ENCODE measurements around the gene CST9. TPM values are rescaled to one million over a fixed set of nuclear protein-coding genes. Genes with fewer than 3 reads are reported as not detected.
A peak's percentile ranks its signal among the peaks of the same experiment; 100 is the strongest.

CST9 gene
- total RNA-seq, 2 donors from 2014 or later, result not detected

DNA sequence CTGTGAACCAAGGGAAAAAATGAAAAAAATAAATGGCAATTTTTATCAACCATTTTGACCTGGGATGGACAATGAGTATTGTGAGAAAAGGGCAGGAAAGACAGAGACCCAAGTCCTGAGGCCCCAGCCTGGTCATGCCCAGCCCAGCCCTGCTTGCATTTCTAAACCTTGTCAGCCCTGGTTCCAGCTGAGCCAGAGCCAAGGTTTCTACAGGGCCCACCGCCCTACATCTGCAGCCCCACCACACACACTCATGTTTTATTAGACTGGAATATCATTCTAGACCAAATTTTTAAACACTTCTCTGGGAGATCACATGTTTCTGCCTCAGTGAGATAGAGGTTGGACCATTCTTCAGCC is 36.8 kb downstream of the CST9 start:
- intact Hi-C loops (cut with DNase I), result no loop called here
- DNase-seq (ENCODE audit: low spot score), result no peak

DNA sequence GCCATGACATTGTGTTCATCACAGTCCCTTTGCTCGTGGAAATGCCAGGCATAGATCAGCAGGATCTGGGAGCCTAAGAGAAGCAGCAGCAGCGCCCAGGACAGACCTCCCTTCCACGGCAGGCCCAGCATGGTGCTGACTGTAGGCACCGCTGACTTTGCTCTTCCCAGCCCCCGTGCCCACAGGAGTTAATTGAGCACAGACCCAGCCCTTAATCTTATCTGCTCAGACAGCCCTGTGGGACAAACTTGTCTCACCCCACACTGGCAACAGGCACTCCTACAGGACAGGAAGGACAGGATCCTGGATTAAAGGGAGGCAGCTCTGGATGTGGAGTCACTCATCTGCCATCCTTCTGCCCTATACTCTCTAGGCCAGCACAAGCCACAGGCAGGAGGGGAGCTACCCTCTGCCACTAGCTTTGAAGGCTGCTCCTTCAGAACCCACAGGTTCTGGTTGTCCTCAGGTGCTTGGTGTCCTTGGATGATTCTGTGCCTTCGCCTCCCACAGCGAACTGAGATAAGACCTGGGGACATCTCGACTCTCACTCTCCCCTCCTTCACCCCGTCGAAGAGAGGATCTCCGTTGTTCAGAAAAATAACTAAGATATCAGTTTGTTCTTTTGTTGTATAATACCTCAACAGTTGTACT is 37.3 kb downstream of the CST9 start, which contains the start of gene CST9L:
TSS of gene CST9L (minus strand) at position 165 of the 651 bp plus-strand sequence. CDS start at position 131, 34 bp downstream.
- intact Hi-C loops (cut with DNase I), result no loop called here
- peak; percentile 48 for DNase-seq (ENCODE audit: low spot score)

DNA sequence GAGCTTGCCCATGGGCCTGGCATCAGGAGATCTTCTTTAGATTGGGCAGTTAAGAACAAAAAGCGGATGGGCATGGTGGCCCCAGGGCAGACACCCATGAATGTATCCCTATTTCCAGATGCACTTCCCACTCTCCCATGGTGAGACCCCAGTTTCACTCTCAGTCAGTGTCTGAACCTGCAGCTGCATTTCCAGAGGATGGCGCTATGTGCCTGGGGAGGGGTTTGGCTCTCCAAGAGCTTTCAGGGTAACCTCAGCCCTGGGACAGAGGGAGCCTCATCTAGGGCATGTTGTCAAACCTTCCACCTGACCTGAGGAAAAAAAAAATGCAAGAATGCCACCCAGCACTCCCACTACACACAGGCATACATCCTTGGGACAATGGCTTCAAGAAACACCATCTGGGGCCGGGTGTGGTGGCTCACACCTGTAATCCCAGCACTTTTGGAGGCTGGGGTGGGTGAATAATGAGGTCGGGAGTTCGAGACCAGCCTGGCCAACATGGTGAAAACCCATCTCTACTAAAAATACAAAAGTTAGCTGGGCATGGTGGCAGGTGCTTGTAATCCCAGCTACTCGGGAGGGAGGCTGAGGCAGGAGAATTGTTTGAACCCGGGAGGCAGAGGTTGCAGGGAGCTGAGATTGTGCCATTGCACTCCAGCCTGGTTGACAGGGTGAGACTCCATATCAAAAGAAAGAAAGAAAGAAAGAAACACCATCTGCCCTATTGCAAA is 39.4 kb downstream of the CST9 start:
- peak; percentile 37 for DNase-seq (ENCODE audit: low spot score)
- intact Hi-C loops (cut with DNase I), result no loop called here

DNA sequence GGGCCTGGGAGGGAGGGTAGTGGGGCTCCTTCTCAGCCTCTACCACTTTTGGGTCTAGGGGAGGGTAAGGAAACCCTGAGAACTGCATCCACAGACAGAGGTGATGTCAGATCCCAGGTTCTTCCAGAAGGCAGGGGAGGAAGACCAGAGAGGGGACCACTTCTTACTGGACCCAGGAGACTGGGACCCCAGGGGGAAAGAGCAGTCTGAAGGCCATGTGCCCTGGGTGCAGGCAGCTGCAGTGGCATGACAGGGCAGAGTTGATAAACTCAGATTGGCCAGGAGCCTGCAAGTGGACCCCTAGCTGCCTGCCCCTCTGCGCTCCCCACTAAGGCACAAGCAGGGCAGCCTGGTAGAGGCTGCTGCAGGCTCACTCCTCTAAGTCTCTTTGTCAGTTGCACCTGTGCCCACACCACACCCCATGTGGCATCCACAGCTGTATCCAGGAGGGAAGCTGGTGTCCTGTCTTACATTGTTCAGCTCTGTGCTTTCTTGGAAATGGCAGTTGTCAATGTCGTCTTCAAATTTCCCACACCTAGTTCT is 40.1 kb downstream of the CST9 start:
- intact Hi-C loops (cut with DNase I), result no loop called here
- peak; percentile 52 for DNase-seq (ENCODE audit: low spot score)

DNA sequence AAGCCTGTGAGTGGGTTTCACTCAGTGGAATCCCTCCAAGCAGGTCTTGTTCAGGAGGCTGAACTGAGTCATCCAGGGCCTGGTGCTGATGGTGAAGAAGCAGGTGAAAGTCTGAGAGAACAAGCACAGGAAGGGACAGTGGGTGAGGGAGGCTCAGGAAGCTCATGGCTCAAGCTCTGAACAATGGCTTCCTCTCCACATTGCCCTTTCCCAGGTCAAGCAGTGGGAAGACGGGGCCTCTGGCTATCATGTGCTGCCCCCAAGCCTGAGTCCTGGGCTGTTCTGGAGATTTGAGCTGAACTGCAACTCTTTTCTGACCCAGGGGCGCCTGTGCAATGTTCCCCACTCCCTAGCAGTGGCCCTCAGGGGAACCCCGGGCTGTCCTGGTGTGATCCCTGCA is 40.8 kb downstream of the CST9 start:
- intact Hi-C loops (cut with DNase I), result loop anchor here in 1 of 2 donors (5.0 kb wide), 1 partner anchor 972 kb away; no protein-coding TSS in a partner anchor
- peak; percentile 54 for DNase-seq (ENCODE audit: low spot score)

DNA sequence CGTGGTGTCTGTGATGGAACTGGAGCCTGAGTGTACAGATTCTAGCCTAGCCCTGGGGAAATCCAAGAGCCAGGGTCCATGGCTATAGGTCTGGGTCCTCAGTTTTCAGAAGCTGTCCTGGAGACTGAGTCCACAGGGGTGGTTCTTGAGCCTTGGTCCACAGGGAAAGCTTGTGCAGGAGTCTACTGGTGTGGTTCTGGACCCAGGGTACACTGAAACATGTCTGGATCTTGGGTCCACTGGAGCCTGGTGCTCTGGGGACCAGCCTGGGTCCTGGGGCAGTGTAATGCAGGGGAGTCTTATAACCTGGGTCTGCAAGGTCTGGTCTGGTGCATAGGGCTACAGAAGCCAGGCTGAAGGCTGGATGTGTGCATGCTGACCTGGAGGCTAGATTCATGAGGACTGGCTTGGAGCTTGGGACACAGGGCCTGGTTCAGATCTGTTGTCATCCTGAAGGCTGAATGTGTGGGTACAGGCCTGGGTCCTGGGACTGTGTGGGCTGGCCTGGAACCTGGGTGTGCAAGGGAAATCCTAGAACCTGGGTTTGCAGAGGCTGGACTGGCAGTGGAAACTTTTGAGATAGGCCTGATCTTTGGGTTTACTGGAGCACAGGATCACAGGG is 42.9 kb downstream of the CST9 start:
- intact Hi-C loops (cut with DNase I), result loop anchor here in 1 of 2 donors (5.0 kb wide), 1 partner anchor 974 kb away; no protein-coding TSS in a partner anchor
- DNase-seq (ENCODE audit: low spot score), result peak; percentile 35

DNA sequence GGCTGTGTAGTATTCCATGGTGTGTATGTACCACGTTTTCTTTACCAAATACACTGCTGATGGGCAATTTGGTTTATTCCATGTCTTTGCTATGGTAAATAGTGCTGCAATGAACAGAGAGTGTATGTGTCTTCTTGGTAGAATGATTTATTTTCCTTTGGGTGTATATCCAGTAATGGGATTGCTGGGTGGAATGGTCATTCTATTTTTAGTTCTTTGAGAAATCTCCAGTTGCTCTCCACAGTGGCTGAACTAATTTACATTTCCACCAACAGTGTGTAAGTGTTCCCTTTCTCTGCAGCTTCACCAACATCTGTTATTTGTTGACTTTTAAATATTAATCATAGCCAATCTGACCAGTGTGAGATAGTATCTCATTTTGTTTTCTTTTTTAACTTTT is 51.3 kb downstream of the CST9 start:
- no peak for DNase-seq (ENCODE audit: low spot score)
- intact Hi-C loops (cut with DNase I), result no loop called here

Other genes with a start within 250 kb of the CST9 start
- 10 to 100 TPM; 16.2 to 17.8 TPM for gene GZF1, start 243.7 kb downstream of the CST9 start, total RNA-seq
- 10 to 100 TPM in 1 of 2 donors, 1 to 10 TPM in 1; 9.9 to 11.0 TPM for gene NAPB, start 184.4 kb downstream of the CST9 start, total RNA-seq
- not detected for gene CSTL1, start 166.2 kb downstream of the CST9 start, total RNA-seq
- not detected for gene CST11, start 153.0 kb downstream of the CST9 start, total RNA-seq
- not detected for gene CST8, start 114.8 kb downstream of the CST9 start, total RNA-seq
- gene CST9L, start 37.4 kb downstream of the CST9 start, total RNA-seq, result not detected
- 1,000 to 10,000 TPM; 1,234 to 1,451 TPM for gene CST3, start 32.0 kb upstream of the CST9 start, total RNA-seq
- not detected for gene CST4, start 83.1 kb upstream of the CST9 start, total RNA-seq
- gene CST1, start 145.0 kb upstream of the CST9 start, total RNA-seq, result not detected
- 1 to 10 TPM in 1 of 2 donors, not detected in 1; 1.2 TPM for gene CST2, start 220.8 kb upstream of the CST9 start, total RNA-seq